ENCODE measurements around the gene C1orf50.
"Not testable (repeated sequence)": the region's sequence is repeated elsewhere in the genome, so short reads cannot be mapped to it uniquely, and the experiment has no call there.

The C1orf50 gene

DNA sequence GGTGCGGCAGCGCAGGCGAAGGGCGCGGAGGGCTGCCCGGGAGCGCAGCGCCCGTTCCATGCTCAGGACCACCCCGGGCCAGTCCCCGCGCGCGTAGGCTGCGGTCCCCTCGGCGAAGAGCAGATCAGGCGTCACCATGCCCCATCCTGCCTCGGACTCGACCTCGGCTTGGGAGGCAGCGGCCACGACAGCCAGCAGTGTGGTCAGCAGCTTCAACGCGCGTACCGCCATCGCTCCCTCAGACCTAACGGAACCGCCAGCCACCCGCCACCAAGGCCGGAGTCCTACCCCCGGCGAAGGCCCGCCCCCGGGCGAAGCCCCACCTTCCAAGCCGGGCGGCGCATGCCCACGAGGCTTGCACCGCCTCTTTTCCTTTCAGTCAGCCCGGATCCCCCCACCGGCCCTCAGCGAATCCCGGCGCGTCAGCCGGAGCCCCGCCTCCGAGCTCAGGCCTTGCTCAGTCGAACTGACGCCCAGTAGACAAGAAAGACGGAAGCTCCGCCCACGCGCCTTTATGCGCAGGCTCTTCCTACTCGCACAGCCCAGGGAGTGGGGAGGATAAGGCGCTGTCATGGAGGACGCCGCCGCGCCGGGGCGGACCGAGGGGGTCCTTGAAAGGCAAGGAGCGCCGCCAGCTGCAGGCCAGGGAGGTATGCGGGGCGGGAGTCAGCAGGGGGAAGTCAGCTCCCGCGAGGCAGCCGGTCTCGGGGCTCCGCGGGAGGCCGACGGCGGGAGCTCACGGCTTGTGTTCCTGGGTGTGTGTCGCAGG lies at the start of gene C1orf50, which contains the start of gene P3H1:
Gene C1orf50 (plus strand): TSS at position 509 of the 769 bp plus-strand sequence. CDS start 63 bp downstream, at position 572.
Gene P3H1 (minus strand): TSS at position 288 of the 769 bp plus-strand sequence. CDS start 57 bp downstream, at position 231.
- peak; percentile 97 for DNase-seq (ENCODE audit: low spot score)

GRCh38 chr1:42720868-42721267 lies 46.2 kb upstream of the C1orf50 start:
- peak; percentile 34 for DNase-seq (ENCODE audit: low spot score)

DNA sequence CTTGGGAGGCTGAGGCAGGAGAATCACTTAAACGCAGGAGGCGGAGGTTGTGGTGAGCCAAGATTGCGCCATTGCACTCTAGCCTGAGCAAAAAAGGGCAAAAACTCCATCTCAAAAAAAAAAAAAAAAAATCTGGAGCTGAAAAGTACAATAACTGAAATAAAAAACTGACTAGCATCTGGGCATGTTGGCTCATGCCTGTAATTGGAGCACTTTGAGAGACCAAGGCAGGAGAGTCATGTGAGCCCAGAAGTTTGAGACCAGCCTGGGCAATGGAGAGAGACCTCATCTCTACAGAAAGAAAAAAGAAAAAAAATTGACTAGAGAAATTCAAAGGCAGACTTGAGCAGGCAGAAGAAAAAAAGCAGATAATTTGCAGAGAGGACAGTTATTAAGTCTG lies 45.1 kb upstream of the C1orf50 start:
- no peak for DNase-seq (ENCODE audit: low spot score)

DNA sequence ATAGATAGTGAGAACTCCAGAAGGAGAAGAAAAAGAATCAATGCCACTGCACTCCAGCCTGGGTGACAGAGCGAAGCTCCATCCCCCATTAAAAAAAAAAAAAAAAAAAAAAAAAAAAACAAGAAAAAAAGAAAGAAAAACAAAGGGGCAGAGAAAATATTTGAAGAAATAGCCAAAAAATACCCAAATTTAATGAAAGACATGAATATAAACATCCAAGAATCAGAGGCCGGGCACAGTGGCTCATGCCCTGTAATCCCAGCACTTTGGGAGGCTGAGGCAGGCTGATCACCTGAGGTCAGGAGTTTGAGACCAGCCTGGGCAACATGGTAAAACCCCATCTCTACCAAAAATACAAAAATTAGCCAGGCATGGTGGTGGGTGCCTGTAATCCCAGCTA lies 44.6 kb upstream of the C1orf50 start:
- not testable (repeated sequence) for DNase-seq (ENCODE audit: low spot score)

GRCh38 chr1:42723511-42723910 lies 43.5 kb upstream of the C1orf50 start:
- no peak for DNase-seq (ENCODE audit: low spot score)

GRCh38 chr1:42725820-42726219 lies 41.2 kb upstream of the C1orf50 start:
- DNase-seq (ENCODE audit: low spot score): not testable (repeated sequence)

GRCh38 chr1:42730002-42730401 lies 37.0 kb upstream of the C1orf50 start:
- DNase-seq (ENCODE audit: low spot score): no peak

DNA sequence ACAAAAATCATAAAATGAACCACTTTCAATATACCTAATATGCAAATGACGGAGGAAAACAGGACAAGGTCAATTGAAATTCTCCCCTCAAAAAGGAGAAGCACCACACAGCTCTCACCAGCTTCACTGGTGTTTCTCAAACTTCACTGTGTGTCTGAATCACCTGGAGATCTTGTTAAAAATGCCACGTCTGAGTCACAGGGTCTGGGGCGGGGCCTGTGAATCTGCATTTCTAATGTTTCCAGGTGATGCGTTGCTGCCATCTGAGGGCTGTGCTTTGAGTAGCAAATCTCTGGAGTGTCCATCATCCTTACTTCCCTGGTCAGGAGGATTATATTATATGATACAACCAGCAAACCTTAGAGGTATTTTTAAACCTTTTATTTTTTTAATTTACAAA lies 36.1 kb upstream of the C1orf50 start:
- DNase-seq (ENCODE audit: low spot score): peak; percentile 42

GRCh38 chr1:42731585-42731984 lies 35.5 kb upstream of the C1orf50 start:
- no peak for DNase-seq (ENCODE audit: low spot score)

GRCh38 chr1:42732126-42732680 lies 34.8 kb upstream of the C1orf50 start:
- no peak for DNase-seq (ENCODE audit: low spot score)

- DNase-seq (ENCODE audit: low spot score): no peak
Measured at GRCh38 chr1:42733415-42734200, 33.4 kb upstream of the C1orf50 start.

GRCh38 chr1:42734201-42735035 lies 32.6 kb upstream of the C1orf50 start:
- DNase-seq (ENCODE audit: low spot score): no peak

- DNase-seq (ENCODE audit: low spot score): no peak
Measured at GRCh38 chr1:42735056-42735455, 32.0 kb upstream of the C1orf50 start.

DNA sequence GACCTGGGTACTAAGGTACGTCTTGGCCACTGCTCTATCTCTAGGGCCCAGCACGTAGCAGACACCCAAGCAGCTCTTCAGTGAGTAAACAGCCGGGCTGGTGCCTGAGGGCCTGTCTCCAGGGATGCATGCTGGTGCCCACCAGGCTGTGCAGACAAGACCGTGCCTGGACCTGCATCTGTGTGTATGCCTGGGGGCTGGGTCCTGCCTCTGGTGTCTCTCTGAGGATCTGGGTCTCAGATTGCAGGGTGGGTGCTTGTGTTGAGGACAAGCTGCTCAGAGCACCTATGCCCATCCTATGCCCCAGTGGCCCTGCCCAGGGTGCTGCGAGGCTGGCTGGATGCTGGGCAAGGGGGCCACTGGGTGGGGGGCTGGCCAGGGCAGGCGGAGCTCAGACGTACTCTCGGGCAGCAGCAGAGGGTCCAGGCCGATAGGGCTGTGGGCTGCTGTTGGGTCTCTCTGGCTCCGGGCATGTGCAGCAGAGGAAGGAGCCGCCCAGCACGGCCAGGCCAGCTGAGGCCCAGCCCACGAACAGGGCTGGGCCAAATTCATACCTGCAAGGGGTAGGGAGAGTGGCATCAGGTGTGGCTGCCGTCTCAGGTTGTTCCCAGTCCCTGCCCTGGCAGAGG lies 31.5 kb upstream of the C1orf50 start:
- no peak for DNase-seq (ENCODE audit: low spot score)

GRCh38 chr1:42736152-42736551 lies 30.9 kb upstream of the C1orf50 start:
- no peak for DNase-seq (ENCODE audit: low spot score)

- no peak for DNase-seq (ENCODE audit: low spot score)
Measured at GRCh38 chr1:42736571-42737200, 30.4 kb upstream of the C1orf50 start.

GRCh38 chr1:42737257-42737656 lies 29.8 kb upstream of the C1orf50 start:
- DNase-seq (ENCODE audit: low spot score): no peak

DNA sequence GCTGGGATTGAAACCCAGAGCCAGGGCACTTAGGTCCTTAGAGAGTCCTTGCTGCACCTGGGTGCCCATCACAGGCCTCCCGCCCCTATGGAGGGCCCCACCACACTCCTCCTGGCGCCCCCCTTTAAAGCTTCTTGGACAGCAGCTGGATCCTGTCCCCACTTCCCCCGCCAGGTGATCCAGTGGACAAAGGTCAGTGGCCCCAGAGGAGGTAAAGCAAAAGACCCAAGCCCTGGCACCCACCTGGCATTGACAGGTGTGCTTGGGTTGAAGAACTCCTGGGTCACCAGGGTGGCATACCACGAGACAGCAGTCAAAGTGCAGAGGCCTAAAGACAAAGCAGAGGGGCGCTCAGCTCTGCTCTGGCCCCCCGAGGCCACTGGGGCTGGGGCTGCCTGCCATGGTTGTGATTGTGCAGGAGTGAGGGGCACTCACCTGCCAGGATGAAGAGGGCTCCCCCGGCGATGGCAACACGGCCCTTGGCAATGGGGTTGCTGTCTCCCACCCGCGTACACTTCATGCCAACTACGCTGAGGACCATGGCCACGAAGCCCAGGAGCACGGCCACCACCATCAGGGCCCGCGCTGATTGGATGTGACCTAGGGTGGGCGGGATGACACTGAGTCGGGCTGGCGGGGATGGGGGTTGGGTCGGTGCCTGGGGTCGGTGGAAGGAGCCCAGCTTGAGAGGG lies 28.9 kb upstream of the C1orf50 start:
- DNase-seq (ENCODE audit: low spot score): no peak

DNA sequence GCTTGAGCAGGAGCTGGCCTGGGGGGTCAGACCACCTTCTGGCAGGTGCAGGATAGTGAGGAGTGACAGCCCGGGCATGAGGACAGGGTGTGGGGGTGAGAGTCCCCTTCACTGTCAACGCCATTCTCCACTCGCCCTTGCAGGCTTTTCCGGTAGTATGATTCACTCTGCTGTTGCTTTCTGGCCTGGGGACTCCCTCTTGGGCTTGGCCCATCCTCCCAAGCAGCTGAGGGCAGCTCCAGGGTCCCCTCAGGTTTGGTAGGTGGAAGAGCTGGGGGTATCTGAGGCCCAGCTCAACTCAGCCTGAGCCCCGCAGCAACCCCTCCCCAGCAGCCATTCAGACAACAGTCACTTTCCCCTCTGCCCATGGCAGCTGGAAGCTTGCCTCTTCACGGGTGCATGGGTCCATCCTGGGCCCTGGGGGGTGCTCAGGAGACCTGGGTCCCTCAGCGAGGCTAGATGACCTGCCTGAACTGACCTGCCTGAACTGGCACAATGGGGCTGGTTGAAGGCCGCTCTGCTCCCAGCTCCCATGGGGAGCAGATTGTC lies 28.3 kb upstream of the C1orf50 start:
- no peak for DNase-seq (ENCODE audit: low spot score)

Data from SW480 (cell line).